Astrocyte (in vitro differentiated cells and primary cell): ENCODE results near the gene SF1. TPM values are rescaled to one million over a fixed set of nuclear protein-coding genes. Genes with fewer than 3 reads are reported as not detected.

Source experiments
- DNase-seq: peaks from one replicate; pipeline ENCODE4 v3.0.0-alpha.2; 2010; ENCODE audit warnings: low read depth
- FAIRE-seq: peaks from 2 replicates; lab custom pipeline; 2011; peaks lifted over from hg19 to GRCh38; lab: Jason Lieb, UNC
- H2AFZ ChIP-seq: 2 replicates; pipeline ENCODE4 v1.6.0; 2012; ENCODE audit warnings: low read depth, low read length, inconsistent platforms
- H3K27ac ChIP-seq: 2 replicates; pipeline ENCODE4 v1.5.1; 2011; ENCODE audit warnings: low read depth, low read length, inconsistent platforms
- H3K27me3 ChIP-seq: 2 replicates; pipeline ENCODE4 v1.6.0; 2011; ENCODE audit warnings: low read length, inconsistent platforms; ENCODE audit not compliant: insufficient read depth
- H3K36me3 ChIP-seq: 2 replicates; pipeline ENCODE4 v1.5.1; 2011; ENCODE audit warnings: low read length, inconsistent platforms; ENCODE audit not compliant: insufficient read depth
- H3K4me1 ChIP-seq: 2 replicates; pipeline ENCODE4 v1.5.1; 2011; ENCODE audit warnings: low read length, inconsistent platforms; ENCODE audit not compliant: insufficient read depth
- H3K4me2 ChIP-seq: 2 replicates; pipeline ENCODE4 v1.6.0; 2012; ENCODE audit warnings: low read length, inconsistent platforms
- H3K4me3 ChIP-seq: 2 replicates; pipeline ENCODE4 v1.5.1; 2011; ENCODE audit warnings: low read depth, mild to moderate bottlenecking, low read length, inconsistent platforms; ENCODE audit not compliant: insufficient read depth
- H3K79me2 ChIP-seq: 2 replicates; pipeline ENCODE4 v1.6.0; 2012; ENCODE audit warnings: mild to moderate bottlenecking, low read length, inconsistent platforms; ENCODE audit not compliant: insufficient read depth
- H3K9ac ChIP-seq: 2 replicates; pipeline ENCODE4 v1.6.0; 2012; ENCODE audit warnings: mild to moderate bottlenecking, low read length, inconsistent platforms
- H3K9me3 ChIP-seq: 2 replicates; pipeline ENCODE4 v1.5.1; 2012; ENCODE audit warnings: low read depth, mild to moderate bottlenecking, low read length, inconsistent platforms; ENCODE audit not compliant: insufficient read depth
- H4K20me1 ChIP-seq: 2 replicates; pipeline ENCODE4 v1.6.0; 2012; ENCODE audit warnings: low read length, inconsistent platforms; ENCODE audit not compliant: insufficient read depth
- H3K27ac Mint-ChIP-seq: one replicate; pipeline ENCODE4 v1.8.0; 2021; ENCODE audit warnings: mild to moderate bottlenecking, mixed read lengths; ENCODE audit not compliant: unreplicated experiment
- H3K27me3 Mint-ChIP-seq: one replicate; pipeline ENCODE4 v1.8.0; 2021; ENCODE audit warnings: low read depth, mixed read lengths; ENCODE audit not compliant: unreplicated experiment
- H3K36me3 Mint-ChIP-seq: one replicate; pipeline ENCODE4 v1.8.0; 2021; ENCODE audit warnings: low read depth, mixed read lengths; ENCODE audit not compliant: unreplicated experiment
- H3K4me1 Mint-ChIP-seq: one replicate; pipeline ENCODE4 v1.8.0; 2021; ENCODE audit warnings: low read depth, mixed read lengths; ENCODE audit not compliant: unreplicated experiment
- H3K4me3 Mint-ChIP-seq: one replicate; pipeline ENCODE4 v1.8.0; 2021; ENCODE audit warnings: mild to moderate bottlenecking, moderate library complexity, mixed read lengths; ENCODE audit not compliant: unreplicated experiment
- H3K9me3 Mint-ChIP-seq: one replicate; pipeline ENCODE4 v1.8.0; 2021; ENCODE audit warnings: mild to moderate bottlenecking, mixed read lengths; ENCODE audit not compliant: unreplicated experiment
- EZH2 ChIP-seq: IDR thresholded peaks from 2 replicates; pipeline ENCODE4 v1.6.1; 2012; ENCODE audit warnings: mild to moderate bottlenecking, low read length, inconsistent platforms; ENCODE audit not compliant: insufficient read depth
- total RNA-seq: library from RNA; stranded (reverse); gene quantifications from 2 replicates; pipeline ENCODE4 v1.2.1, GENCODE V29; 2021
- TF ChIP-seq, protein P1 (sequence below): IDR thresholded peaks from 2 replicates; pipeline ENCODE4 v1.5.1; 2011; ENCODE audit warnings: low read depth, mild to moderate bottlenecking, inconsistent platforms, low read length, moderate library complexity; ENCODE audit not compliant: insufficient read depth

SF1 gene
- total RNA-seq, 1 donor from 2014 or later: 215 TPM

DNA sequence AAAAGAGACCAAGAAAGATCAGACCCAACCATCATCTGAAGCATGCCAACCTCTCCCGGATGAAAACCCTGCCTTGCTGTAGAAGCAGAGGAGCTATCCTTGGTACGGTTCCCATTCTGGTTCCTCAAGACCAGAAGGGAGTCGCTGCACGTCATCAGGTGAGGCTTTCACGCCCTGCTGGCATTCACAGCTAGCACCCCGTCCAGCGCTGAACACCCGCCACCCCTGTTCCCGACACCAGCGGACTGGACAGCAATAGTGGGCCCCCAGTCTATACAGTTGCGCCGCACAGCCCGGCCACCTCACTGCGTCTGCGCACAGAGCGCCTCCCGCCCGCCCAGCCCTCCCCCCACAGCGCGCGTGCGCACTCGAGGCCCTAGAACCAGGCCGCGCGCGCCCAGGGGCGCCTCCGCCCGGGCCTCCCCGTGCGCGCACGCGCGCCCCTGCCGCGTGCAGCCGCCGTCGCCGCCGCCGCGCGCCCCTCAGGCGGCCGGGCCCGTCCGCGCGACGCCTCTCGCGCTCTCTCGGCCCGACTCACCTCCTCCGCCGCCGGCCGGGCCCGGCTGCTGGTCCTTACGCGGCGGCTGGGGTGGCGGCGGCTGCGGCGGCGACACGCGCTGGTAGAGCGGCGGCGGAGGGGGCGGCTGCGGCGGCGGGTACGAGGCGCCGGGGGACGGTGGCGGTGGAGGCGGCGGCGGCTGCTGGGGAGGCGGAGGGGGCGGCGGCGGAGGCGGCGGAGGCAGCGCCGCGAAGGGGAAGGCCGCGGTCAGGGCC is 706 bp downstream of the SF1 start:
- Histone ChIP-seq H4K20me1 (peaks cover 49% of the 10 kb centered on the region), H3K4me3 (peak overlapping the region; percentile 99), H3K27me3 (no peaks in the 10 kb centered on the region), H3K79me2 (peaks cover 48% of the 10 kb centered on the region), H3K4me1 (peaks cover 13% of the 10 kb centered on the region), H3K36me3 (peaks cover 39% of the 10 kb centered on the region), H3K4me2 (peak overlapping the region; percentile 92), H3K27ac (peak overlapping the region; percentile 87), H2AFZ (no peak overlapping the region), H3K9me3 (no peaks in the 10 kb centered on the region), H3K9ac (peak overlapping the region; percentile 93)
- H3K4me3 Mint-ChIP-seq: peak overlapping the region; percentile 98
- peak; percentile 68 for DNase-seq
- no peak for FAIRE-seq
- no peaks in the 10 kb centered on the region for H3K9me3 Mint-ChIP-seq
- H3K27ac Mint-ChIP-seq: peak overlapping the region; percentile 89
- H3K36me3 Mint-ChIP-seq: peaks cover 6% of the 10 kb centered on the region
- peaks cover 17% of the 10 kb centered on the region for H3K4me1 Mint-ChIP-seq
- TF ChIP-seq, protein P1, sequence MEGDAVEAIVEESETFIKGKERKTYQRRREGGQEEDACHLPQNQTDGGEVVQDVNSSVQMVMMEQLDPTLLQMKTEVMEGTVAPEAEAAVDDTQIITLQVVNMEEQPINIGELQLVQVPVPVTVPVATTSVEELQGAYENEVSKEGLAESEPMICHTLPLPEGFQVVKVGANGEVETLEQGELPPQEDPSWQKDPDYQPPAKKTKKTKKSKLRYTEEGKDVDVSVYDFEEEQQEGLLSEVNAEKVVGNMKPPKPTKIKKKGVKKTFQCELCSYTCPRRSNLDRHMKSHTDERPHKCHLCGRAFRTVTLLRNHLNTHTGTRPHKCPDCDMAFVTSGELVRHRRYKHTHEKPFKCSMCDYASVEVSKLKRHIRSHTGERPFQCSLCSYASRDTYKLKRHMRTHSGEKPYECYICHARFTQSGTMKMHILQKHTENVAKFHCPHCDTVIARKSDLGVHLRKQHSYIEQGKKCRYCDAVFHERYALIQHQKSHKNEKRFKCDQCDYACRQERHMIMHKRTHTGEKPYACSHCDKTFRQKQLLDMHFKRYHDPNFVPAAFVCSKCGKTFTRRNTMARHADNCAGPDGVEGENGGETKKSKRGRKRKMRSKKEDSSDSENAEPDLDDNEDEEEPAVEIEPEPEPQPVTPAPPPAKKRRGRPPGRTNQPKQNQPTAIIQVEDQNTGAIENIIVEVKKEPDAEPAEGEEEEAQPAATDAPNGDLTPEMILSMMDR: no peak
- TF ChIP-seq EZH2: no peak
- H3K27me3 Mint-ChIP-seq: no peaks in the 10 kb centered on the region

DNA sequence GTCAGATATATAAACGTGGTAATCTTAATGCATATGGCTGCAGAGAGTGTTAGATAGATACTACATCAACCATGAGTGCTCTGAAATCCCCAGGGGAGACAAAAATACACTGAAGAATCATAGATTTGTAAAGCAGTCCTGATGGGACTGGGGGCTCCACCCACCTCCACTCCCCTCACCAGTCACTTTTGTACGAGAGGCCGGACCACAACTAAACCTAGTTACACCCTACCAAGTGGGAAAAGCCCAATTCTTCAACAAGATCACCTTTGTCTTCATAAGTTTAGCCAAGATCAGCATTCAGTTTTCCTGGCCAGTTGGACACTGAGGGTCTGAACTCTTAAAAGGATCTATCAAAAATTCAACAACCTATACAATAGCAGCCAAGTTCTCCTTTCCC is 1.5 kb downstream of the SF1 start:
- H3K9me3 Mint-ChIP-seq: no peaks in the 10 kb centered on the region
- H3K36me3 Mint-ChIP-seq: peaks cover 6% of the 10 kb centered on the region
- peak overlapping the region; percentile 65 for H3K27ac ChIP-seq
- H3K4me3 ChIP-seq: peak overlapping the region; percentile 99
- peaks cover 19% of the 10 kb centered on the region for H3K4me1 Mint-ChIP-seq
- no peaks in the 10 kb centered on the region for H3K27me3 ChIP-seq
- peaks cover 56% of the 10 kb centered on the region for H3K79me2 ChIP-seq
- H3K4me2 ChIP-seq: peak overlapping the region; percentile 92
- no peak for DNase-seq
- H2AFZ ChIP-seq: no peak overlapping the region
- peak overlapping the region; percentile 93 for H3K9ac ChIP-seq
- TF ChIP-seq, protein P1: no peak
- TF ChIP-seq EZH2: no peak
- peaks cover 13% of the 10 kb centered on the region for H3K4me1 ChIP-seq
- FAIRE-seq: no peak
- no peaks in the 10 kb centered on the region for H3K9me3 ChIP-seq
- H3K27me3 Mint-ChIP-seq: no peaks in the 10 kb centered on the region
- peak overlapping the region; percentile 98 for H3K4me3 Mint-ChIP-seq
- peak overlapping the region; percentile 89 for H3K27ac Mint-ChIP-seq
- H3K36me3 ChIP-seq: peaks cover 46% of the 10 kb centered on the region
- H4K20me1 ChIP-seq: peaks cover 57% of the 10 kb centered on the region

- Histone ChIP-seq H3K9me3 (no peaks in the 10 kb centered on the region), H3K4me3 (peak overlapping the region; percentile 99), H3K79me2 (peaks cover 61% of the 10 kb centered on the region), H3K4me1 (peaks cover 13% of the 10 kb centered on the region), H3K4me2 (peak overlapping the region; percentile 92), H4K20me1 (peaks cover 61% of the 10 kb centered on the region), H3K36me3 (peaks cover 51% of the 10 kb centered on the region), H3K27me3 (no peaks in the 10 kb centered on the region), H3K9ac (peak overlapping the region; percentile 93), H2AFZ (no peak overlapping the region), H3K27ac (no peak overlapping the region)
- FAIRE-seq: no peak
- TF ChIP-seq, protein P1: no peak
- TF ChIP-seq EZH2: no peak
- Mint-ChIP-seq H3K36me3 (peaks cover 6% of the 10 kb centered on the region), H3K4me3 (peak overlapping the region; percentile 98), H3K4me1 (peaks cover 20% of the 10 kb centered on the region), H3K9me3 (no peaks in the 10 kb centered on the region), H3K27me3 (no peaks in the 10 kb centered on the region), H3K27ac (no peak overlapping the region)
- no peak for DNase-seq
These were observed 1.9 kb downstream of the SF1 start for GRCh38 chr11:64776425-64776824.
